Tibial artery (tissue), 4 donors: ENCODE measurements around the gene CHPT1.
A peak's percentile ranks its signal among the peaks of the same experiment; 100 is the strongest.

ENCODE experiments used
- DNase-seq, 2 donors: peaks; one replicate each; pipeline ENCODE4 v3.0.0-alpha.2; 2019
- H3K27ac ChIP-seq, 2 donors: fragments of 200-600 bp; sonication (generic) in 1 of 2; 1 replicate in 1 of 2; 2 replicates in 1 of 2; pipeline ENCODE4 v1.5.1; 2018 to 2019; ENCODE audit warnings: mild to moderate bottlenecking in 1 of 2
- H3K27me3 ChIP-seq, 2 donors: fragments of 200-600 bp; sonication (generic) in 1 of 2; one replicate each; pipeline versions ENCODE4 v1.5.1 to v1.6.0; 2016 to 2019
- H3K36me3 ChIP-seq, 3 donors: fragments of 200-600 bp; sonication (generic) in 2 of 3; one replicate each; pipeline ENCODE4 v1.5.1; 2016 to 2019; ENCODE audit warnings: mild to moderate bottlenecking in 2 of 3
- H3K4me1 ChIP-seq, 4 donors: fragments of 200-600 bp; sonication (generic) in 2 of 4; 1 replicate in 3 of 4; 2 replicates in 1 of 4; pipeline ENCODE4 v1.5.1; 2016 to 2019
- H3K4me3 ChIP-seq, 2 donors: fragments of 200-600 bp; sonication (generic) in 1 of 2; 1 replicate in 1 of 2; 2 replicates in 1 of 2; pipeline ENCODE4 v1.5.1; 2018 to 2019; ENCODE audit warnings: mild to moderate bottlenecking in 2 of 2
- H3K9me3 ChIP-seq, 3 donors: fragments of 200-600 bp; sonication (generic) in 1 of 3; one replicate each; pipeline ENCODE4 v1.5.1; 2016 to 2019
- intact Hi-C: fragments of 100-400 bp; cut with DNase I; formaldehyde crosslinking; loops from one replicate; pipeline ENCODE4 v1.15.0; 2023; ENCODE audit warnings: low total_unique reads
- TF ChIP-seq, protein P1 (sequence below), 2 experiments: fragments of 200-600 bp in 1 of 2; fragments of 450-650 bp in 1 of 2; IDR thresholded peaks; one replicate each; pipeline ENCODE4 v1.5.1; 2017 to 2019; ENCODE audit warnings: antibody characterized with exemption in 2 of 2, mild to moderate bottlenecking in 1 of 2, moderate library complexity in 1 of 2

CHPT1 gene

DNA sequence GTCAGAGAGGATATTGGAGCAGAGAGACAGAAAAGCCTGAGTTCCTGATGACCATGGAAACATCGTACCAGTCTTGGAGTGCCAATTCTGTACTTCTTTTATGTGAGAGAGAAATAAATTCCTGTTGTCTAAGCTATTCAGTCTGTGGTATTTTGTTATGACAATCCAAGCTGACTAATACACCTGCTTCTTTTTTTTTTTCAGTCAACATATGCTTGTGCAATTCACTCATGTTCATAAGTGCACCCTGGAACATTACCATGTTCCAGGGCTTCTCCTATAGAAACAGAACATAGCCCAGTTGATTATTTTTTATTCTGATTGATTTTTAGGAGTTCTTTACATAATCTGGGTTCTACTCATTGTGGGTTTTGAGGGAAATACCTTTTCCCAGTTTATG lies 1.7 kb upstream of the CHPT1 start:
- H3K4me3 ChIP-seq = no peak overlapping the region
- H3K9me3 ChIP-seq = no peaks in the 10 kb centered on the region
- TF ChIP-seq, protein P1, sequence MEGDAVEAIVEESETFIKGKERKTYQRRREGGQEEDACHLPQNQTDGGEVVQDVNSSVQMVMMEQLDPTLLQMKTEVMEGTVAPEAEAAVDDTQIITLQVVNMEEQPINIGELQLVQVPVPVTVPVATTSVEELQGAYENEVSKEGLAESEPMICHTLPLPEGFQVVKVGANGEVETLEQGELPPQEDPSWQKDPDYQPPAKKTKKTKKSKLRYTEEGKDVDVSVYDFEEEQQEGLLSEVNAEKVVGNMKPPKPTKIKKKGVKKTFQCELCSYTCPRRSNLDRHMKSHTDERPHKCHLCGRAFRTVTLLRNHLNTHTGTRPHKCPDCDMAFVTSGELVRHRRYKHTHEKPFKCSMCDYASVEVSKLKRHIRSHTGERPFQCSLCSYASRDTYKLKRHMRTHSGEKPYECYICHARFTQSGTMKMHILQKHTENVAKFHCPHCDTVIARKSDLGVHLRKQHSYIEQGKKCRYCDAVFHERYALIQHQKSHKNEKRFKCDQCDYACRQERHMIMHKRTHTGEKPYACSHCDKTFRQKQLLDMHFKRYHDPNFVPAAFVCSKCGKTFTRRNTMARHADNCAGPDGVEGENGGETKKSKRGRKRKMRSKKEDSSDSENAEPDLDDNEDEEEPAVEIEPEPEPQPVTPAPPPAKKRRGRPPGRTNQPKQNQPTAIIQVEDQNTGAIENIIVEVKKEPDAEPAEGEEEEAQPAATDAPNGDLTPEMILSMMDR (IDR thresholded peaks at IDR 0.05) = no peak
- DNase-seq = no peak
- intact Hi-C loops = no loop called here
- no peak overlapping the region for H3K27ac ChIP-seq
- peaks cover 0 to 30% (median 15%) of the 10 kb centered on the region in 4 donors for H3K4me1 ChIP-seq
- H3K27me3 ChIP-seq = no peaks in the 10 kb centered on the region
- H3K36me3 ChIP-seq = no peaks in the 10 kb centered on the region

DNA sequence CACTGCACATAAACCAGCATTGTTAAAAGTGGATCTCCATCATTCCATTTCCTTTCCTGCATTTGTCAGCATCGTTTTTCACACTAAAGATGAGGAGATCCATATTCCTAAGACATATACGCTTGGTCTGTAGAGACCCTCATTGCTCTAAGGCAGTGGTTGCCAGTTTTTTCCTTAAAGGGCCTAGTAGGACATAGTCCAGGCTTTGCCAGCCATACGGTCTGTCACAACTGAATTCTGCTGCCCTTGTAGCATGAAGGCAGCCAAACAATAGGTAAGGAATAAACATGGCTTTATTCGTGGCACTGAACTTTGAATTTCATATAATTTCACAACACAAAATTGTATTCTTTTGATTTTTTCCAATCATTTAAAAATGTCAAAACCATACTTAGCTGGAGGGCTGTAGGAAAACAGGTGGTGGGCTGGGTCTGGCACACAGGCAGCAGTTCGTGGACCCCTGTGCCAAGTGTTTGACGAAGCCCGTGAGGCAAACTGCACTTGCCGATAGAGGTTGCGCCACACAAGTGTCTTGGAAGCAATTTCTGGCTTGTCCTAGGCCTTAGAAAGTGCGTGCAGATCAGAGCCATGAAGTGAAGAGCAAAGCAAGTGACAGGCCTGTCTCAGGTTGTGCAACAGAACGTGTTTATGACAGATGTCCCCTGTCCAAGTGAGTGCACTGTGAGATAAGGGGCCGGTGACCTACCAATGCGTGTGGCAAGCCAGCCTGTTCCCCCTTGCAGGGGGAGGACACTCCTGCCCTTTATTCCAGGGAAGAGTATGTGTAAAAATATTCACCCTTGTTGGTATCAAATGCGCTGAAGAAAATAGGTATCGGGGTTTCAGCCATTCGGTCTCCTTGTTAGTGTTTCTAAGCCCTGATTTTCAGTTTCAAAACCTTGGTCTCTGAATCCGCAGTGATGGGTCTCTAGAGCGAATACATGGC lies 916 bp upstream of the CHPT1 start:
- TF ChIP-seq, protein P1 (IDR thresholded peaks at IDR 0.05) = no peak
- H3K4me1 ChIP-seq = peaks cover 0 to 38% (median 19%) of the 10 kb centered on the region in 4 donors
- no peaks in the 10 kb centered on the region for H3K27me3 ChIP-seq
- peak; percentile 64 to 72 for DNase-seq
- H3K27ac ChIP-seq = peak overlapping the region; percentile 85
- intact Hi-C loops = no loop called here
- H3K9me3 ChIP-seq = no peaks in the 10 kb centered on the region
- H3K4me3 ChIP-seq = peak overlapping the region; percentile 68 to 73
- no peaks in the 10 kb centered on the region for H3K36me3 ChIP-seq

DNA sequence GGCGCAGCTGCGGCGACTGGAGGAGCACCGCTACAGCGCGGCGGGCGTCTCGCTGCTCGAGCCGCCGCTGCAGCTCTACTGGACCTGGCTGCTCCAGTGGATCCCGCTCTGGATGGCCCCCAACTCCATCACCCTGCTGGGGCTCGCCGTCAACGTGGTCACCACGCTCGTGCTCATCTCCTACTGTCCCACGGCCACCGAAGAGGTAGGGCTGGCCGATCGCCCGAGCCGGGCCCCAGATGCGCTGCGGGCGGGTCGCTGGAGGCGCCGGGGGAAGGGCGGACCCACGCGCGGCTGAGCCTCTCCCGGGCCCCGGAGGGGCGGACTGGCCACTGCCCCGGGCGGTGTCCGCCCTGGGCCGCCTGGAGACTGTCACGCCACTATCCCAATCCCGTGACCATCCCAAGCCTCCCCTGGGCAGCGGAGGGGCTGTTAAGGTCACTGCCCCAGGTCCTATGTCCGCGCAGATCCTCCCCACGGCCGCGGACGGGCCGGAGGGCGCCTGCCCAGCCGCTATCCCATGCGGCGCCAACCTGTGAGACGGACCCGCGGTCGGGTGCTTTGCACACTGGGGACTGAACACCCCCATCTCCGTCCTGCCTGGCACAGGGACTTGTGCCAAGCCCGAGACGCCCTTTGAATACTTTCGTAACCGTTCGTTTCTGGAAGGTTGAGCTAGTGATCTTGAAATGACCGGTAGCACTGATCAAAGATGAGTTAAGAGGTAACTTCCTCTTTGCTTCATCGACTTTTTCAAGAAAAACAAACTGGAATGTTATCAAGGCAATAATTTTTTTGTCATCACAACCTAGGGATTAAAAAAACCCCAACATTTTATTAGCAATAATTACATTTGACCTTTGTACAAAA lies 725 bp downstream of the CHPT1 start:
- DNase-seq = peak; percentile 53 to 76
- intact Hi-C loops = no loop called here
- Histone ChIP-seq H3K9me3 (no peaks in the 10 kb centered on the region), H3K4me3 (peak overlapping the region; percentile 68 to 73), H3K27ac (peak overlapping the region; percentile 85), H3K27me3 (no peaks in the 10 kb centered on the region), H3K36me3 (no peaks in the 10 kb centered on the region), H3K4me1 (peaks cover 0 to 41% (median 26%) of the 10 kb centered on the region in 4 donors)
- TF ChIP-seq, protein P1 (IDR thresholded peaks at IDR 0.05) = no peak

DNA sequence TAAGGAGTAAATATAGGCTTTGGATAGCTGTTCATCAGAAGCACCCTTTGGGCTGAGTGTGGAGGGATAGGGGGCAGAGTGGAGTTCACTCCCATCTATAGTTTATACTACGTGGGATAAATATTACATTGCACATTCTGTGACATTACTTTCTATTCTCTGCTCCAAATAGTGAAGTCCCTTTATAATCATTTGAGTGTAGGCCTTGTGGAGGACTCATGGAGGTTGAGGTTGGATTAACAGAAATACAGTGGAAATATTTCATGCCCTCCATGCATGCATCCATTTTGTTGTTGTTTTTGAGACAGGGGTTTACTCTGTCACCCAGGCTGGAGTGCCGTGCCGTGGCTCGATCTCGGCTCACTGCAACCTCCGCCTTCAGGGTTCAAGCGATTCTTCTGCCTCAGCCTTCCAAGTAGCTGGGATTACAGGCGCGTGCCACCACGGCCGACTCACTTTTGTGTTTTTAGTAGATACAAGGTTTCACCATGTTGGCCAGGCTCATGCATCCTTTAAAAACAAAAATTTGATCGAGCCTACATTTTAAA lies 1.4 kb downstream of the CHPT1 start:
- TF ChIP-seq, protein P1 (IDR thresholded peaks at IDR 0.05) = no peak

DNA sequence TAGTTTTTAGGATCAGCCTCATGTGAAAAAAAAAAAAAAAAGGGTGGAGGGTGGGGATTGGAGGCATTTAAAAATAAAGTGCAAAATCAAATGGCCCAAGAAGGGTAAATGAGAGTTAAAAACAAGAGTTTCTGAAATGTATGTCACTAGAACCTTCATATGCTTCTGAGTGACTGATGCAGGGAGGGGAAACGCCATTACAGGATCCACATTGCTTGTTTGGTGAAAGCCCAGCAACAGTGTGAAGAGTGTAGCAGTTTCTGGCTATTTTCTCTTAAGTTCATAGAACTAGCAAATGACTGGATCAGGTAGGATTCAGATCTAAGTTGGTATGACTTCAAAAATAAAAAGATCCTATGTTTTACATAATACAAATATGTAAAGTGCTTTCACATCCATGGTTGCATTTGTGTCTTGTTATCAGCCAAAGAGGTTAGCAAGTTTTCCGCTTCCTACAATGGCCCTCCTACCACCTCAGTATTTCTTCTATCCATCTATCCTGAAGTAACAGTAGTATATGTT lies 2.9 kb downstream of the CHPT1 start:
- DNase-seq = no peak
- H3K27ac ChIP-seq = no peak overlapping the region
- TF ChIP-seq, protein P1 (IDR thresholded peaks at IDR 0.05) = no peak
- no peak overlapping the region for H3K4me3 ChIP-seq
- intact Hi-C loops = no loop called here
- H3K4me1 ChIP-seq = peaks cover 0 to 41% (median 26%) of the 10 kb centered on the region in 4 donors
- H3K27me3 ChIP-seq = no peaks in the 10 kb centered on the region
- no peaks in the 10 kb centered on the region for H3K36me3 ChIP-seq
- no peaks in the 10 kb centered on the region for H3K9me3 ChIP-seq

More for the DNA sequence above, 1.4 kb downstream of the CHPT1 start:
- Histone ChIP-seq H3K27ac (peak overlapping the region; percentile 85), H3K4me1 (peaks cover 0 to 41% (median 26%) of the 10 kb centered on the region in 4 donors), H3K9me3 (no peaks in the 10 kb centered on the region), H3K27me3 (no peaks in the 10 kb centered on the region), H3K4me3 (peak overlapping the region; percentile 68 to 73), H3K36me3 (no peaks in the 10 kb centered on the region)
- intact Hi-C loops = no loop called here
- DNase-seq = no peak
